NCI-H1417 (cell line): ENCODE data around the gene FAM53A.

Source experiments
- DNase-seq, 3 experiments: peaks; one replicate each; lab custom pipeline; 2025; lab: John Stamatoyannopoulos, UW

The FAM53A gene

GRCh38 chr4:1683736-1684505 is at the start of gene FAM53A:
TSS of gene FAM53A (minus strand) at chr4:1684313. CDS start at chr4:1668741, 15,572 bp downstream.
- peak; percentile 91 to 98 (median 91) for DNase-seq

GRCh38 chr4:1732911-1733310 is 48.8 kb upstream of the FAM53A start:
- peak in 1 of 3 experiments; percentile 29 for DNase-seq

GRCh38 chr4:1731180-1731579 is 47.1 kb upstream of the FAM53A start:
- DNase-seq = no peak

GRCh38 chr4:1730532-1731135 is 46.5 kb upstream of the FAM53A start:
- no peak for DNase-seq

GRCh38 chr4:1728061-1728980 is 44.2 kb upstream of the FAM53A start:
- DNase-seq = no peak

- DNase-seq = no peak
Measured at GRCh38 chr4:1727117-1728031, 43.3 kb upstream of the FAM53A start.

GRCh38 chr4:1726146-1726934 is 42.2 kb upstream of the FAM53A start:
- peak; percentile 67 to 88 (median 82) for DNase-seq

GRCh38 chr4:1725521-1725920 is 41.4 kb upstream of the FAM53A start:
- no peak for DNase-seq

GRCh38 chr4:1723131-1723801 is 39.2 kb upstream of the FAM53A start:
- no peak for DNase-seq

GRCh38 chr4:1722551-1723118 is 38.5 kb upstream of the FAM53A start:
- DNase-seq = no peak

- peak in 2 of 3 experiments; percentile 52 to 54 for DNase-seq
Measured at GRCh38 chr4:1721666-1722550, 37.8 kb upstream of the FAM53A start.

- DNase-seq = peak; percentile 96 to 99 (median 98)
Measured at GRCh38 chr4:1721003-1721665, 37.0 kb upstream of the FAM53A start, which contains the start of the genes TACC3 and TMEM129. TSS of gene TACC3 (plus strand) at chr4:1721521. CDS start at chr4:1723422, 1,901 bp downstream. TSS of gene TMEM129 (minus strand) at chr4:1721323. CDS start at chr4:1720837, 486 bp downstream.

GRCh38 chr4:1720163-1720983 is 36.3 kb upstream of the FAM53A start:
- DNase-seq = peak; percentile 49 to 74 (median 70)

GRCh38 chr4:1718095-1718850 is 34.2 kb upstream of the FAM53A start:
- DNase-seq = peak in 1 of 3 experiments; percentile 27

- DNase-seq = peak in 2 of 3 experiments; percentile 65 to 75
Measured at GRCh38 chr4:1717129-1718094, 33.3 kb upstream of the FAM53A start.
